ENCODE measurements around the gene AJM1. TPM values are rescaled to one million over a fixed set of nuclear protein-coding genes. Genes with fewer than 3 reads are reported as not detected.

The AJM1 gene
- total RNA-seq, 1 experiment from 2014 or later = 7.1 TPM

- H2AFZ ChIP-seq (ENCODE audit: low read depth, low read length, poor library complexity, severe bottlenecking) = no peak overlapping the region
- DNase-seq (ENCODE audit: low read depth, low spot score) = no peak
- ATAC-seq = no peak
- H3K27ac ChIP-seq (ENCODE audit: low read depth, low read length) = no peak overlapping the region
- no TSS peak for BruUV-seq (replicated peaks)
- H3K4me3 ChIP-seq (replicated peaks in 1 of 2; ENCODE audit: low read depth in 1 of 2, low read length in 2 of 2) = no peak overlapping the region
- TF ChIP-seq YY1 (IDR thresholded peaks at IDR 0.05; ENCODE audit: extremely low read depth, insufficient replicate concordance, low read depth, low read length) (no peak), FOSL1 (IDR thresholded peaks at IDR 0.05; ENCODE audit: low read depth) (no peak), ZNF274 (IDR thresholded peaks at IDR 0.05; ENCODE audit: low read depth, low read length) (no peak), EZH2phosphoT487 (IDR thresholded peaks at IDR 0.05; ENCODE audit: borderline replicate concordance) (no peak), RAD21 (IDR thresholded peaks at IDR 0.05; ENCODE audit: low read depth) (no peak), ZFX (IDR thresholded peaks at IDR 0.05) (0 out of 2 replicates have a peak, but pooled peaks have one; percentile 19), POLR2AphosphoS5 (IDR thresholded peaks at IDR 0.05; ENCODE audit: low read depth, low read length) (0 out of 2 replicates have a peak, but pooled peaks have one; percentile 22), TCF7L2 (IDR thresholded peaks at IDR 0.05; ENCODE audit: borderline replicate concordance, extremely low read depth, insufficient read depth, insufficient read length) (no peak)
- no peaks in the 10 kb centered on the region for H3K27me3 ChIP-seq (ENCODE audit: insufficient read depth, low read length)
- H3K9ac ChIP-seq (ENCODE audit: low read length) = no peak overlapping the region
- intact Hi-C loops (cut with micrococcal nuclease) = no loop called here
- H3K36me3 ChIP-seq (ENCODE audit: control insufficient read depth in 1 of 2, insufficient read depth in 2 of 2, low read length in 2 of 2) = peaks cover 23 to 25% of the 10 kb centered on the region in 2 experiments; a peak in 3 of 4 replicates
- POLR2A ChIA-PET = interaction anchor here (0.5 kb wide), 1 partner anchor 19 kb away, joined by 3 read pairs; no protein-coding TSS in a partner anchor
- H3K9me2 ChIP-seq (ENCODE audit: insufficient read depth) = no peaks in the 10 kb centered on the region
- no peak overlapping the region for H3K4me2 ChIP-seq (ENCODE audit: low read length)
- peaks cover 6 to 19% of the 10 kb centered on the region in 2 experiments; a peak in 3 of 4 replicates for H3K4me1 ChIP-seq (ENCODE audit: control insufficient read depth in 1 of 2, insufficient read depth in 2 of 2, low read length in 2 of 2)
- CTCF ChIA-PET = no interaction called here
- H4K20me1 ChIP-seq (ENCODE audit: insufficient read depth) = no peaks in the 10 kb centered on the region
- peaks cover 31% of the 10 kb centered on the region for H3K79me2 ChIP-seq (ENCODE audit: insufficient read depth, low read length)
- RAD21 ChIA-PET (ENCODE audit: low non-redundant PET in 1 of 2, low total read pairs in 2 of 2, uncharacterized antibody in 2 of 2, unreplicated experiment in 2 of 2) = no interaction called here
- H3K9me3 ChIP-seq (ENCODE audit: control insufficient read depth in 1 of 2, insufficient read depth in 1 of 2, low read depth in 1 of 2, low read length in 2 of 2) = no peaks in the 10 kb centered on the region
These were observed 18.9 kb downstream of the AJM1 start for GRCh38 chr9:136860933-136861873.
